K562 (cell line): Measurements from ENCODE around the gene RPTOR.

Source experiments
- BCL6 ChIP-seq: fragments of 250-450 bp; sonication (Bioruptor Pico); IDR thresholded peaks from 2 replicates; pipeline ENCODE4 v1.4.0; 2020
- CBX8 ChIP-seq: fragments of 200-600 bp; sonication (generic); IDR thresholded peaks from 2 replicates; pipeline ENCODE4 v1.6.1; 2012; ENCODE audit warnings: borderline replicate concordance, mixed run types, low read depth, mild to moderate bottlenecking, moderate library complexity, mixed read lengths, low read length, control low read depth, inconsistent platforms; ENCODE audit not compliant: poor library complexity, severe bottlenecking; ENCODE audit errors: extremely low read depth
- FOXK1 ChIP-seq: sonication (generic); formaldehyde crosslinking; IDR thresholded peaks from 2 replicates; pipeline ENCODE4 v1.8.0; 2022; ENCODE audit warnings: missing genetic modification reagents, mild to moderate bottlenecking, borderline replicate concordance
- GTF2F1 ChIP-seq: IDR thresholded peaks from 2 replicates; pipeline ENCODE4 v1.6.1; 2011; ENCODE audit warnings: low read depth, low read length, improper control_type of control experiment
- HDAC6 ChIP-seq: IDR thresholded peaks from 2 replicates; pipeline ENCODE4 v1.6.1; 2012; ENCODE audit warnings: low read depth, mild to moderate bottlenecking, control low read depth, inconsistent platforms, low read length, moderate library complexity
- MYNN ChIP-seq, 2 experiments: sonication (generic); formaldehyde crosslinking in 1 of 2; IDR thresholded peaks; 2 replicates each; pipeline versions ENCODE4 v1.5.0 to v1.6.1; 2016 to 2020; ENCODE audit warnings: antibody characterized with exemption in 1 of 2, missing genetic modification reagents in 1 of 2
- PCBP1 ChIP-seq: fragments of 200-400 bp; formaldehyde crosslinking; IDR thresholded peaks from 2 replicates; pipeline ENCODE4 v1.6.1; 2018; ENCODE audit warnings: mild to moderate bottlenecking, low read depth, low read length; ENCODE audit not compliant: poor library complexity, severe bottlenecking
- RFX1 ChIP-seq: fragments of 450-650 bp; IDR thresholded peaks from 2 replicates; pipeline ENCODE4 v1.6.1; 2016; ENCODE audit warnings: mild to moderate bottlenecking, moderate library complexity
- ZNF121 ChIP-seq: sonication (generic); formaldehyde crosslinking; conservative IDR thresholded peaks from 2 replicates; pipeline ENCODE4 v1.8.0; 2022; ENCODE audit warnings: missing genetic modification reagents
- ZNF224 ChIP-seq: sonication (generic); formaldehyde crosslinking; IDR thresholded peaks from 2 replicates; pipeline ENCODE4 v1.8.0; 2022; ENCODE audit warnings: mild to moderate bottlenecking, missing genetic modification reagents
- TF ChIP-seq, protein P1 (sequence below), 3 experiments: IDR thresholded peaks in 2 of 3; conservative IDR thresholded peaks in 1 of 3; 2 replicates each; pipeline ENCODE4 v1.5.1; 2011 to 2012; ENCODE audit warnings: low read length in 3 of 3, mild to moderate bottlenecking in 3 of 3, control low read depth in 2 of 3, improper control_type of control experiment in 1 of 3, inconsistent platforms in 1 of 3, low read depth in 1 of 3, mixed read lengths in 1 of 3, moderate library complexity in 1 of 3; ENCODE audit not compliant: insufficient read depth in 2 of 3

DNA sequence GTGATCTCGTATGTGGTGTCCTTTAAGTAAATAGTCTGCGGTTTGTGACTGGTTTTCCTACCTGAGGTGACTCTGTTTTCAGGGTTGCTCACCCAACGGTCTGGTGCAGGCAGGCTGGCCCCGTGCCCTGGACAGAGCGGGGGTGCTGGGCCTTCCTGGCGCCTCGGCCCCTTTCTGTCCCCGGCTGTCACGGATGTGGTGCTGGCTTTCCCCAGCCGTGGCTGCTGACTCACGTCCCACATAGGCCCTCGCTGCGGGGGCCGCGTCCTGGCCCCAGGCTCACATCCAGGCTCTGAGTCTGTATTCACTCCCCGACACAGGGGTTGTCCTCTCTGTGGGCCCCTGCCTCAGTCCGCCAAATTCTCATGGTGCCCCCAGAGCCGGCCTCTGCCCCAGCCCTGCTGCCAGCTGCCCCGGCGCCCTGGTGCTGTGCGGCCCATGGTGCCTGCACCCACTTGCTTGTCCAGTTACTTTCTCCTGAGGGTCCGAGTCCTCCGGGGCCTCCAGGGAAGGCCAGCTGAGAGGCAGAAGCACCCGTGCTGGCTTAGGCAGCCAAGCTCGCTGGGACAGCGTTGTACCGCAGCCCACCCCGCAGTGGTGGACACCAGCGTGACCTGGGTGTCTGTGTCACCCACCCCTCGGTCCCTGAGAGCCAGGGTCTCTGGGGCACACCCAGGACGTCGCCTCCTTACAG, 452.9 kb downstream of the RPTOR start:
- TF ChIP-seq, protein P1, sequence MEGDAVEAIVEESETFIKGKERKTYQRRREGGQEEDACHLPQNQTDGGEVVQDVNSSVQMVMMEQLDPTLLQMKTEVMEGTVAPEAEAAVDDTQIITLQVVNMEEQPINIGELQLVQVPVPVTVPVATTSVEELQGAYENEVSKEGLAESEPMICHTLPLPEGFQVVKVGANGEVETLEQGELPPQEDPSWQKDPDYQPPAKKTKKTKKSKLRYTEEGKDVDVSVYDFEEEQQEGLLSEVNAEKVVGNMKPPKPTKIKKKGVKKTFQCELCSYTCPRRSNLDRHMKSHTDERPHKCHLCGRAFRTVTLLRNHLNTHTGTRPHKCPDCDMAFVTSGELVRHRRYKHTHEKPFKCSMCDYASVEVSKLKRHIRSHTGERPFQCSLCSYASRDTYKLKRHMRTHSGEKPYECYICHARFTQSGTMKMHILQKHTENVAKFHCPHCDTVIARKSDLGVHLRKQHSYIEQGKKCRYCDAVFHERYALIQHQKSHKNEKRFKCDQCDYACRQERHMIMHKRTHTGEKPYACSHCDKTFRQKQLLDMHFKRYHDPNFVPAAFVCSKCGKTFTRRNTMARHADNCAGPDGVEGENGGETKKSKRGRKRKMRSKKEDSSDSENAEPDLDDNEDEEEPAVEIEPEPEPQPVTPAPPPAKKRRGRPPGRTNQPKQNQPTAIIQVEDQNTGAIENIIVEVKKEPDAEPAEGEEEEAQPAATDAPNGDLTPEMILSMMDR (IDR thresholded peaks at IDR 0.05 in 2 of 3, conservative IDR thresholded peaks at IDR 0.05 in 1 of 3; ENCODE audit: insufficient read depth in 2 of 3, low read depth in 1 of 3, low read length in 3 of 3): no peak
- no peak for TF ChIP-seq MYNN (IDR thresholded peaks at IDR 0.05)
- no peak for TF ChIP-seq MYNN (CRISPR knock-in tag; IDR thresholded peaks at IDR 0.05)
- TF ChIP-seq FOXK1: no peak
- no peak for TF ChIP-seq GTF2F1
- no peak for TF ChIP-seq CBX8
- no peak for TF ChIP-seq ZNF224 (CRISPR knock-in tag)
- TF ChIP-seq ZNF121 (CRISPR knock-in tag): no peak
- TF ChIP-seq HDAC6: no peak
- no peak for TF ChIP-seq RFX1
- no peak for TF ChIP-seq BCL6
- no peak for TF ChIP-seq PCBP1
